Mesodermal cell (in vitro differentiated cells): ENCODE results near the gene GABPA. TPM values are rescaled to one million over a fixed set of nuclear protein-coding genes. Genes with fewer than 3 reads are reported as not detected.
"Not testable (repeated sequence)": the region's sequence is repeated elsewhere in the genome, so short reads cannot be mapped to it uniquely, and the experiment has no call there.

ENCODE experiments used
- H3K27ac ChIP-seq: 2 replicates; pipeline ENCODE4 v1.7.0; 2013; ENCODE audit warnings: mild to moderate bottlenecking, low read depth, low read length, moderate library complexity; ENCODE audit not compliant: severe bottlenecking
- H3K36me3 ChIP-seq: 2 replicates; pipeline ENCODE4 v1.7.1; 2013; ENCODE audit warnings: mild to moderate bottlenecking, low read length, moderate library complexity; ENCODE audit not compliant: control insufficient read depth, insufficient read depth
- H3K4me1 ChIP-seq: one replicate; pipeline ENCODE4 v1.7.1; 2013; ENCODE audit warnings: mild to moderate bottlenecking, low read length; ENCODE audit not compliant: insufficient read depth, control insufficient read depth, poor library complexity, severe bottlenecking
- H3K4me3 ChIP-seq: 2 replicates; pipeline ENCODE4 v1.7.0; 2013; ENCODE audit warnings: low read length, control low read depth, mild to moderate bottlenecking; ENCODE audit not compliant: insufficient read depth, poor library complexity, severe bottlenecking; ENCODE audit errors: extremely low read depth
- H3K9me3 ChIP-seq: 2 replicates; pipeline ENCODE4 v1.7.1; 2013; ENCODE audit warnings: mild to moderate bottlenecking, low read length, moderate library complexity; ENCODE audit not compliant: control insufficient read depth
- WGBS, 2 experiments: methylation state at CpG; one replicate each; pipeline ENCODE4 v1.1.5; 2013; ENCODE audit warnings: missing lambda C conversion rate in 2 of 2; ENCODE audit not compliant: insufficient coverage in 2 of 2; 5-methylcytosine and 5-hydroxymethylcytosine counted together
- polyA plus RNA-seq, 2 experiments: library from polyadenylated mRNA; stranded (reverse); fragments of 50-300 nt; gene quantifications; one replicate each; pipeline ENCODE4 v1.2.3, GENCODE V29; 2013

GABPA gene
- polyA plus RNA-seq (2013, experiment 1 of 2), result 21.8 TPM
- polyA plus RNA-seq (2013, experiment 2 of 2), result 23.7 TPM

DNA sequence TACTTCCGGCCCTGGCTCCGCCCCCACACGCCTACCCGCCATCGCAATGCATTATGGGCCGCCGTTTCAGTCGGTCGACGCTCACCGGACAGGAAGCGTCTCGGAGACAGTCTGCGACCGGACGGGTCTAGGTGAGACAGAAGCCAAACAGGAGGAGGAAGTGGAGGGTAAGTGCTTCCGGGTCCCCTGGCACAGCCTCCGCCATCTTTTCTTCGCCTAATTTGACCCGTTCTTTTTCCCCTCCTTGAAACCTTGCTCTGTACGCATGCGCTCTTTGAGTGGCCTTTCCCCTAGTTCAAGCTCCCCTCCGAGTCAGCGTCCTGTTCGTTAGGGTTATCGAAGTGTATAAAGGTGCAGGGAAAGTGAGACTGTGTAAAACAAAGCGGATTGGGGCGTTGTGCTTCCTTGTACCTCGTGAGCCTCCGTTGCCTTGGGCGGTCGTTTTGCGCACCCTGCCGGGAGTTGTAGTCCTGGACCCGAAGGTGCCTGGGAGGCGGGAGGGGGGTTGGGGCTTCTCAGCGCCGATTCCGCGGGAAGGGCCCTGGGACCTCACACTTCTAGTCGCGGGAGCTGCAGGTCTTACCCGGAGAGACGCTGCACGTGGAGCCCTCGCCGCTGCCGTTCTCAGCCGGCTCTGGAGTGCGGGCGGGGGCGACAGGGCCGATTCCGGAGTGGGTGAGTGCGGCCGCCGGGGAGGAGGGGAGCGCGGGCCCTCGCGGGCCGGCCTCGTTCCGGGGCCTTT is at the start of gene GABPA, which contains the start of gene ATP5PF:
Gene GABPA, plus strand, starts transcription at position 69 of the 742 bp plus-strand sequence. CDS start 6,627 bp downstream, outside the sequence.
Gene ATP5PF, minus strand, starts transcription at position 1 of the 742 bp plus-strand sequence. CDS start 5,110 bp downstream, outside the sequence.
- Histone ChIP-seq H3K9me3 (no peaks in the 10 kb centered on the region), H3K4me1 (peaks cover 4% of the 10 kb centered on the region), H3K36me3 (peaks cover 7% of the 10 kb centered on the region), H3K27ac (peak within 1 kb of the TSS; percentile 99), H3K4me3 (peak within 1 kb of the TSS; percentile 97)
- WGBS, 2 experiments, result 0% methylated on average over 39 to 50 of the region's 64 CpGs

GRCh38 chr21:25687787-25688186 is 47.0 kb upstream of the GABPA start:
- no peaks in the 10 kb centered on the region for H3K9me3 ChIP-seq
- no peak overlapping the region for H3K4me3 ChIP-seq
- H3K27ac ChIP-seq, result no peak overlapping the region
- H3K4me1 ChIP-seq, result no peaks in the 10 kb centered on the region
- no peaks in the 10 kb centered on the region for H3K36me3 ChIP-seq
- 96 to 100% methylated on average over 1 to 4 of the region's 4 CpGs for WGBS, 2 experiments

- no peak overlapping the region for H3K4me3 ChIP-seq
- H3K9me3 ChIP-seq, result no peaks in the 10 kb centered on the region
- no peak overlapping the region for H3K27ac ChIP-seq
- WGBS, 2 experiments, result no CpG with 5 or more reads among the region's 9 CpGs
- H3K36me3 ChIP-seq, result no peaks in the 10 kb centered on the region
- no peaks in the 10 kb centered on the region for H3K4me1 ChIP-seq
Observed at GRCh38 chr21:25688275-25689155, 46.3 kb upstream of the GABPA start.

GRCh38 chr21:25689226-25689625 is 45.5 kb upstream of the GABPA start:
- H3K9me3 ChIP-seq, result no peaks in the 10 kb centered on the region
- H3K4me1 ChIP-seq, result no peaks in the 10 kb centered on the region
- H3K27ac ChIP-seq, result no peak overlapping the region
- H3K36me3 ChIP-seq, result no peaks in the 10 kb centered on the region
- 75 to 100% methylated on average over 1 of the region's 1 CpG for WGBS, 2 experiments
- H3K4me3 ChIP-seq, result no peak overlapping the region

- no peaks in the 10 kb centered on the region for H3K36me3 ChIP-seq
- no peaks in the 10 kb centered on the region for H3K4me1 ChIP-seq
- WGBS, 2 experiments, result 63 to 78% methylated on average over 1 of the region's 3 CpGs
- H3K9me3 ChIP-seq, result no peaks in the 10 kb centered on the region
- no peak overlapping the region for H3K27ac ChIP-seq
- no peak overlapping the region for H3K4me3 ChIP-seq
Observed at GRCh38 chr21:25691976-25692375, 42.8 kb upstream of the GABPA start.

GRCh38 chr21:25695461-25695860 is 39.3 kb upstream of the GABPA start:
- H3K4me3 ChIP-seq, H3K4me1 ChIP-seq, H3K36me3 ChIP-seq, H3K27ac ChIP-seq, H3K9me3 ChIP-seq: not testable (repeated sequence)
- WGBS, 2 experiments, result 96% methylated on average over 10 to 14 of the region's 36 CpGs

GRCh38 chr21:25700741-25701140 is 34.0 kb upstream of the GABPA start:
- Histone ChIP-seq H3K27ac (peak overlapping the region; percentile 3), H3K36me3 (no peaks in the 10 kb centered on the region), H3K4me3 (no peak overlapping the region)

GRCh38 chr21:25701529-25701928 is 33.2 kb upstream of the GABPA start:
- H3K9me3 ChIP-seq, result no peaks in the 10 kb centered on the region
- H3K4me1 ChIP-seq, result no peaks in the 10 kb centered on the region
- no peak overlapping the region for H3K4me3 ChIP-seq
- H3K27ac ChIP-seq, result no peak overlapping the region
- WGBS, 2 experiments, result no CpG with 5 or more reads among the region's 4 CpGs
- no peaks in the 10 kb centered on the region for H3K36me3 ChIP-seq

More at GRCh38 chr21:25700741-25701140, 34.0 kb upstream of the GABPA start:
- Histone ChIP-seq H3K4me1 (no peaks in the 10 kb centered on the region), H3K9me3 (no peaks in the 10 kb centered on the region)
- 86 to 100% methylated on average over 1 of the region's 1 CpG for WGBS, 2 experiments

GRCh38 chr21:25708467-25709065 is 26.2 kb upstream of the GABPA start:
- H3K36me3 ChIP-seq, result no peaks in the 10 kb centered on the region
- no peak overlapping the region for H3K4me3 ChIP-seq
- no peak overlapping the region for H3K27ac ChIP-seq
- H3K4me1 ChIP-seq, result no peaks in the 10 kb centered on the region
- no peaks in the 10 kb centered on the region for H3K9me3 ChIP-seq
- 76 to 85% methylated on average over 3 to 4 of the region's 7 CpGs for WGBS, 2 experiments

DNA sequence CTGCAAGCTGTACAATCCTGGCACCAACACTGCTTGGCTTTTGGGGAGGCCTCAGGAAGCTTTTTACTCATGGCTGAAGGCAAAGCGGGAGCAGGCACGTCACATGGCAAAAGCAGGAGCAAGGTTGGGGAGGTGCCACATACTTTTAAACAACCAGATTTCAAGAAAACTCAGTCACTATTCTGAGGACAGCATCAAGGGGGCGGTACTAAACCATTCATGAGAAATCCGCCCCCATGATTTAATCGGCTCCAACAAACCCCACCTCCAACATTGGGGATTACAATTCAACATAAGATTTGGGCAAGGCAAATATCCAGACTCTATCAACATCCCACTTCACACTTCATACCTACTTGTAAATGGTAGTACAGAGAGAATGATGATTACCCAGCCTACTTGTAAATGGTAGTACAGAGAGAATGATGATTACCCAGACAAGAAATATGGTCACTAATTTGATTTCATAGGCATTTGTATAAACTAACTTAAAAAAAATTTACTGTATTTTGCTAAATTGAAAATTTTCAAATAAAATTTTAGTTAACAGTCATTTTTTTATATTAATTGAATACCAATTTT is 25.0 kb upstream of the GABPA start:
- WGBS, 2 experiments, result 90 to 92% methylated on average over 2 to 4 of the region's 5 CpGs

More for the DNA sequence above, 25.0 kb upstream of the GABPA start:
- Histone ChIP-seq H3K9me3 (no peaks in the 10 kb centered on the region), H3K4me1 (no peaks in the 10 kb centered on the region), H3K4me3 (no peak overlapping the region), H3K36me3 (peaks cover under 1% of the 10 kb centered on the region), H3K27ac (no peak overlapping the region)
